HG03064 (cell line): ENCODE data around the gene ZBTB11.
"Not testable (repeated sequence)": the region's sequence is repeated elsewhere in the genome, so short reads cannot be mapped to it uniquely, and the experiment has no call there.

ENCODE experiments used
- ATAC-seq: cut with Tn5 transposase; IDR thresholded peaks from one replicate; pipeline ENCODE4 v1.9.1; 2021; ENCODE audit warnings: low read depth; ENCODE audit not compliant: unreplicated experiment

The ZBTB11 gene

GRCh38 chr3:101646726-101647125 is 30.2 kb downstream of the ZBTB11 start:
- no peak for ATAC-seq

DNA sequence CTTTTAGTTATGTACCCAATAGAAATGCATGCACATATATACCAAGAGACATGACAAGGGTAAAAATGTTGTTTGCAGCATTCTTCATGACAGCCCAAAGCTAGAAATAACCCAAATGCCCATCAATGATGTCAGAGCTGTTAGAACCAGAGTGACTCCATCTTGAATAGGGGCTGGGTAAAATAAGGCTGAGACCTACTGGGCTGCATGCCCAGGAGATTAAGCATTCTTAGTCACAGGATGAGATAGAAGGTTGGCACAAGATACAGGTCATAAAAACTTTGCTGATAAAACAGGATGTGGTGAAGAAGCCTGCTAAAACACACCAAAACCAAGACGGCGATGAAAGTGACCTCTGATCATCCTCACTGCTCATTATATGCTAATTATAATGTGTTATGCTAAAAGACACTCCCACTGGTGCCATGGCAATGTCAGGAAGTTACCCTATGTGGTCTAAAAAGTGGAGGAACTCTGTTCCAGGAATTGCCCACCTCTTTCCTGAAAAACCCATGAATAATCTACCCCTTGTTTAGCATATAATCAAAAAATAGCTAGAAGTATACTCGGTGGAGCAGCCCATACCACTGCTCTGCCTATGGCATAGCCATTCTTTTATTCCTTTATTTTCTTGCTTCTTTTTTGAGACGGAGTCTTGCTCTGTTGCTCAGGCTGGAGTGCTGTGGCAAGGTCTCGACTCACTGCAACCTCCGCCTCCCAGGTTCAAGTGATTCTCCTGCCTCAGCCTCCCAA is 32.9 kb downstream of the ZBTB11 start:
- ATAC-seq = no peak

DNA sequence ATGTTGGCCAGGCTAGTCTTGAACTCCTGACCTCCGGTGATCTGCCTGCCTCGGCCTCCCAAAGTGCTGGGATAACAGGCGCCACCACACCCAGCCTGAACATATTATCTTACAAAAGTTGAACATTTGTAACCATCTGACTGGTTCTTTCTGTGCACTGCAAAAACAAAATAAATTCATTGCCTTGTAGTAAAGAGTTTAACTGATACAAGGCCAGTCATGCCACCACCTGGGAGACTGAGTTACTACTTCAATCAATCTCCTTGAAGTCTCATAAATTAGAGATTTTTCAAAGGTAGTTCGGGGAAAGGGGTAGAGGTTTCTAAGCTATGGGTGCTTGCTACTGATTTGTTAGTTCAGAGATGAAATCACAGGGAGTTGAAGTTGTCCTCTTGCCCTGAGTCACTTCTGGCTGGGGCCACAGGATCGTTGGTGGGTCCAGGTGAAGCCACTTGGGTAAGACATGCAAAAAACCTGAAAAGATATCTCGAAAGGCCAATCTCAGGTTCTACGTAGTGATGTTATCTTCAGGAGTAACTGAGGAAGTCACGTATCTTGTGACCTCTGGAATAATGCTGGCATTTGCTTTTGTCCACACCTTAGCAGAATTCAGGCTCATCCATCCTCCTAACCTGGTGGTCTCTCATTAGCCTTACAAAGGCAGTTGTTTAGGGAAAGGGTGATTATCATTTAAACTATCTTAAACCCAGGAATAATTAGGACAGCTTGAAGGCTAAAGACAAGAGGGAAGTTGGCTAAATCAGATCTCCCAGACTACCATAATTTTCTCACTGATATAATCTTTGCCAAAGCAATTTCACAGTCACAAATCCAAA is 33.7 kb downstream of the ZBTB11 start:
- no peak for ATAC-seq

DNA sequence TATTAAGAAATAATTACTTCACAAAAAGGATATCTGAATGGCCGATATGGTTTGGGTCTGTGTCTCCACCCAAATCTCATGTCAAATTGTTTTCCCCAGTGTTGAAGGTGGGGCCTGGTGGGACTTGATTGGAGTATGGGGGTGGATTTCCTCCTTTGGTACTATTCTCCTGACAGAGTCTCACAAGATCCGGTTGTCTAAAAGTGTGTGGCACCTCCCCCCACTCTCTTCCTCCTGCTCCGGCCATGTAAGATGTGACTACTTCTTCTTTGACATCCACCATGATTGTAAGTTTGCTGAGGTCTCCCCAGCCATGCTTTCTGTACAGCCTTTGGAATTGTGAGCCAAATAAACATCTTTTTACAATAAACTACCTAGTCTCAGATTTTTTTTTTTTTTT is 34.5 kb downstream of the ZBTB11 start:
- no peak for ATAC-seq

DNA sequence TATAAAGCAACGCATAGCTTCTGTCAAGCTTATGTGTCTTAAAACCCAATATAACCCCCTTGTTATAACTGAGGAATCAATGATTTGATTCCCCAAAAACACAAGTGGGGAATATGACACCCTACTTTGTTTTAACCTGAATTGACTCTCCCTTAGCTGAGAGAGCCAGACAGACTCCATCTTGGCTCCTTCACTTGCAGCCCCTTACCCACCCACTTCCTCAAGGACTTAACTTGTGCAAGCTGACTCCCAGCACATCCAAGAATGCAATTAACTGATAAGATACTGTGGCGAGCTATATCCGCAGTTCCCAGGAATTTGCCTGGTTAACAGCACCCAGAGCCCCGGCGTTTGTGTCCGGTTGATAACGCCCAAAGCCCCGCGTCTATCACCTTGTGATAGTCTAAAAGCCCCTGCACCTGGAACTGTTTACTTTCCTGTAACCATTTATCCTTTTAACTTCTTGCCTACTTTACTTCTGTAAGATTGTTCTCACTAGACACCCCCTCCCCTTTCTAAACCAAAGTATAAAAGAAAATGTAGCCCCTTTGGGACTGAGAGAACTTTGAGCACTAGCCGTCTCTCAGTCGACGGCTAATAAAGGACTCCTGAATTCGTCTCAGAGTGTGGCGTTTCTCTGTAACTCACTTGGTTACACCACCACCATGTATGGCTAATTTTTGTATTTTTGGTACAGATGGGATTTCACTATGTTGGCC is 35.4 kb downstream of the ZBTB11 start:
- not testable (repeated sequence) for ATAC-seq

- no peak for ATAC-seq
Measured at GRCh38 chr3:101640256-101640655, 36.7 kb downstream of the ZBTB11 start.

GRCh38 chr3:101639280-101639963 is 37.5 kb downstream of the ZBTB11 start:
- ATAC-seq = no peak

DNA sequence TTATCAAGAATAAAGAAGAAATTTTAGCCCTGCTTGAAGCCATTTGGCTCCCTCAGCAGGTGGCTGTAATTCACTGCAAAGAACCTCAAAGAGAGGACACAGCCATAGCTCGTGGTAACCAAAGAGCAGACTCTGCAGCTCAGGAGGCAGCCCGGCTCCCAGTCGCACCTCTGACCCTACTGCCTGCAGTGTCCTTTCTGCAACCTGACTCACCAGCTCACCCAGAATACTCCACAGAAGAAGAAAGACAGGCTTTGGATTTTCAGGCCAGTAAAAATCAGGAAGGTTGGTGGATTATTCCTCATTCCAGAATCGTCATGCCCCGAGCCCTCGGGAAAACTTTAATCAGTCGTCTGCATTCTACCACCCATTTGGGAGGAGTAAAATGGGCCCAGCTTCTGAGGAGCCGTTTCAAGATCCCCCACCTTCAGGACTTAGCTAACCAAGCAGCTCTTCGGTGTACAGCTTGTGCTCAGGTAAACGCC is 38.6 kb downstream of the ZBTB11 start:
- no peak for ATAC-seq

- ATAC-seq = no peak
Measured at GRCh38 chr3:101637451-101637850, 39.5 kb downstream of the ZBTB11 start.

DNA sequence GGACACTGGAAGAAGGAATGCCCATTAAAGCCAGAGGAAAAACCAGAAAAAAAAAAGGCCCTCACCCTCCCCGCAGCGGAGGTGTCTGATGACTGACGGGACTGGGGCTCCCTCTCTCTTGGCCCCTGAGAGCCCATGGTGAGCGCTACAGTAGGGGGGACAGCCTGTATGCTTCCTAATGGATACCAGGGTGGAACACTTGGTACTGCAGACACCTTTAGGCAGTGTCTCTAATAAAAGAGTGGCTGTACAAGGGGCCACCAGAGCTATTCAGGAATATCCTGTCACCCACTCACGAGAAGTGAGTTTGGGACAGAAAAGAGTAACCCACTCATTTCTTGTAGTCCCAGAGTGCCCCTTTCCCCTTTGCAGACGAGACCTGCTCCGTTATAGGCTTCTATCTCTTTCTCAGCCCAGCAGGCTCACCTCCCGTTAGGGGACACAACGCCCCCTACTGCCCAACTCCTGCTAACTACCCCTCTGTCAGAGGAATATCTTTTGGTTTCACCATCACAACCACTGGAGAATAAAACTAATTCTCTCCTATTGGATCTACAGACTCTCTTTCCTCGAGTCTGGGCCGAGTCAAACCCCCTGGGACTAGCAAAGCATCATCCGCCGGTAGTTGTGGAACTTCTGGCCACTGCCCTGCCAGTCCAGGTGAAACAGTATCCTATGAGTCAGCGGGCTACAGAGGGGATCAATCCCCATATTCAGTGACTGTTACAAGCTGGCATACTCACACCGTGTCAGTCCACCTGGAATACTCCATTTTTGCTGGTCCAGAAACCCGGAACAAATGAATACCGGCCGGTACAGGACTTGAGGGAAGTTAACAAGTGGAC is 40.8 kb downstream of the ZBTB11 start:
- peak; percentile 82 for ATAC-seq

GRCh38 chr3:101635345-101635744 is 41.6 kb downstream of the ZBTB11 start:
- ATAC-seq = no peak

DNA sequence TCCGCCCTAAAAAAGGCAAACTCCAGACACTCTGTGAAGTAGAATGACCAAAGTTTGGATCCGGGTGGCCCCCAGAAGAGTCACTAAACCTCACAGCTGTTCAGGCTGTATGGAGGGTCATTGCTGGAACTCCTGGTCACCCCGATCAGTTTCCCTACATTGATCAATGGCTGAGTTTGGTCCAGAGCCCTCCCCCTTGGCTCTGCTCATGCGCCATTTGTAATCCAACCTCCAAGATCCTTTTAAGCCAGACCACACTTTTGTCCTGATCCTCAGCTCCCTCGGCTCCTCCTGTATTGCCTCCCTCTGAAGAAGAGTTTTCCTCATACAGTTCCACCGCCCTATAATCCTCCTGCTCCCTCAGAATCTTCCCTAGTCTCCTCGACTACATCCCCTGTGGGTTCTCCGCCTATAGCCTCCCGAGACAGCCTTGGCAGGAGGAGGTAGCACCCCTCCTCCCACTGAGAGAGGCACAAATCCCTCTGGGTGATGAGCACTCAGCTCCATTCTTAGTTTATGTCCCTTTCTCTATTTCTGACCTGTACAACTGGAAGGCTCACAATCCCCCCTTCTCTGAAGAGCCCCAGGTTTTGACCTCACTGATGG is 42.2 kb downstream of the ZBTB11 start:
- ATAC-seq = no peak

DNA sequence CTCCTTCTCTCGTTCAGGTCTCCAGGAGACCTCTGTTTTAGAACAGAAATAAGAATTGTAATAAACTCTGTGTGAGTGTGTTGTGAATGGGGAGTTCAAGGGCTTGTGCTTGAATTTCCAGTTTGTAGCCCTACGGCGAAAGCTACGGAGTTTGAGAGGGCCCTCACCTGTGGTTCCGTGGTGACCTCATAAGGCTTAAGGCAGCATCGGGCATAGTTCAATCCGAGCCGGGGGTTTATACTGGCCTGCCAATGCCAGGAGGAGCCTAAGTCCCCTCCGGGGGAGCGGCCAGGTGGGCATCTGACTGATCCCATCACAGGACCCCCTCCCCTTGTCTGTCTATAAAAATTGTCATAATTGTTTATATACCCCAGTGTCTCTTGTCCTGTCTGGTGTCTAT is 43.7 kb downstream of the ZBTB11 start:
- no peak for ATAC-seq

DNA sequence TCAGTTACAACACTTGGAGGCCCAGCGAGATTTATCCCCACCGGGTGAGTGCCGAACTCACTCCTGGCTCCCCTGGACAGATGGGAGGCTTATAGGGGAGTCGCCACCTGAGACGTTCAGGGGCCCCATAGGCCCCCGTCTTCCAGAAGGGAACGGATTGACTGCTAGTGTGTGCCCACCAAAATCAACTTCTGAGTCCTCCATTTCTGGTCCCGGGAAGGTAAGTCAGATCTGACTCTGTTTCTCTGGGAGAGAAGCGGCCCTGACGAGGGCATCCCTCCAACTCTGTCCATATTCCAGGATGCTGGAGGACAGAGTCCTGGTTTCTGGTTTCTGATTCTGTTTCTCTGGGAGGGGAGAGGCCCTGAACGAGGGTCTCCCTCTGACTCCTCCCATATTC is 44.3 kb downstream of the ZBTB11 start:
- no peak for ATAC-seq

DNA sequence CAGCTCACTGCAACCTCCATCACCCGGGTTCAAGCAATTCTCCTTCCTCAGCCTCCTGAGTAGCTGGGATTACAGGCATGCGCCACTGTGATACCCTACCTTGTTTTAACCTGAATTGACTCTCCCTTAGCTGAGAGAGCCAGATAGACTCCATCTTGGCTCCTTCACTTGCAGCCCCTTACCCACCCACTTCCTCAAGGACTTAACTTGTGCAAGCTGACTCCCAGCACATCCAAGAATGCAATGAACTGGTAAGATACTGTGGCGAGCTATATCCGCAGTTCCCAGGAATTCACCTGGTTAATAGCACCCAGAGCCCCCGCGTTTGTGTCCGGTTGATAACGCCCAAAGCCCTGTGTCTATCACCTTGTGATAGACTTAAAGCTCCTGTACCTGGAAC is 45.0 kb downstream of the ZBTB11 start:
- ATAC-seq = not testable (repeated sequence)

GRCh38 chr3:101631098-101631796 is 45.7 kb downstream of the ZBTB11 start:
- no peak for ATAC-seq

DNA sequence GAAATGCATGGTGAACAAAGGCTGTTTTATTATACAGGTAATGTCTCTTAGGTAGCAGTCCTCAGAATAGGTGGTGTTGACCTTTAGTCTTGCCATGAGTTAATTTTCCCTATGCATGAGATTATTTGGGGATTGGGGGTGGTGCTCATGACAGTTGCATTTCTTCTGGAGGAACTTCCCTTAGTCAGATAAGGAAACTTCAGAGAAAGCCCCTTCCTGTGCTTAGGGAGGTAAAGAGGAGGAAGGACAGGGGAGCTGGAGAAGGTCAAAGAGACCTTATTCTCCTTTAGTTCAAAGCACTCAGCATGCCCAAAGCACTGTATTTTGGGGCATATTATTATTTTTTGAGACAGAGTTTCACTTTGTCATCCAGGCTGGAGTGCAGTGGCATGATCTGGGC is 47.7 kb downstream of the ZBTB11 start:
- no peak for ATAC-seq

DNA sequence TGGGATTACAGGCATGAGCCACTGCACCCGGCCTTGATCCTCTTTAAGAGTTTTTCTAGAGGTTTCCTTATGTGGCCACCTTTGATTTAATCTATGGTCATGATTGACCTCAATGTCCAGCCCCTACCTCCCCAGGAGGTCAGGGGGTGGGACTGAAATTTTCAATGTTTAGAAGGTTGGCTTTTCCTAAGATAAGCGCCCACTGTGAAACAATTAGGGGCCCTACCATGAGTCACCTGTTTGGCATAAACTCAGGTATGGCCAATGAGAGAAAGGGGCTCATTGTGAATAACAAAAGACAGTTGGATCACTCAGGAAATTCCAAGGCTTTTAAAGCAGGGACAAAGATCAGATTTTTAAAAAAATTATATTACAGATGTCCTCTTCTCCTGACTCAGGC is 51.1 kb downstream of the ZBTB11 start:
- ATAC-seq = no peak

- ATAC-seq = no peak
Measured at GRCh38 chr3:101624857-101625256, 52.1 kb downstream of the ZBTB11 start.
